Gastroesophageal sphincter (tissue), 4 donors: ENCODE measurements around the gene CUBN. TPM values are rescaled to one million over a fixed set of nuclear protein-coding genes. Genes with fewer than 3 reads are reported as not detected.
A peak's percentile ranks its signal among the peaks of the same experiment; 100 is the strongest.
"Not testable (repeated sequence)": the region's sequence is repeated elsewhere in the genome, so short reads cannot be mapped to it uniquely, and the experiment has no call there.

Experiments
- ATAC-seq: fragments of 150-250 bp; one replicate; pipeline ENCODE4 v1.9.1; 2016; ENCODE audit warnings: mild to moderate bottlenecking, moderate library complexity
- H3K27ac ChIP-seq, 4 donors: fragments of 200-600 bp; sonication (generic) in 3 of 4; 1 replicate in 3 of 4; 2 replicates in 1 of 4; pipeline ENCODE4 v1.5.1; 2016 to 2019
- H3K27me3 ChIP-seq: fragments of 200-600 bp; sonication (generic); one replicate; pipeline ENCODE4 v1.5.1; 2019
- H3K36me3 ChIP-seq, 2 donors: fragments of 200-600 bp; sonication (generic); one replicate each; pipeline ENCODE4 v1.5.1; 2019; ENCODE audit warnings: control low read depth in 1 of 2
- H3K4me1 ChIP-seq, 3 donors: fragments of 200-600 bp; sonication (generic); 1 replicate in 2 of 3; 2 replicates in 1 of 3; pipeline ENCODE4 v1.5.1; 2016 to 2019; ENCODE audit warnings: control low read depth in 2 of 3
- H3K4me3 ChIP-seq, 2 donors: fragments of 200-600 bp; sonication (generic); one replicate each; pipeline ENCODE4 v1.5.1; 2019; ENCODE audit warnings: mild to moderate bottlenecking in 1 of 2, moderate library complexity in 1 of 2
- H3K9me3 ChIP-seq, 3 donors: fragments of 200-600 bp; sonication (generic); one replicate each; pipeline ENCODE4 v1.5.1; 2017 to 2019; ENCODE audit warnings: control low read depth in 2 of 3
- CTCF ChIP-seq, 4 experiments: fragments of 200-600 bp in 2 of 4; fragments of 450-650 bp in 2 of 4; sonication (generic) in 1 of 4; IDR thresholded peaks; one replicate each; pipeline ENCODE4 v1.5.1; 2017 to 2019; ENCODE audit warnings: antibody characterized with exemption in 4 of 4, mild to moderate bottlenecking in 2 of 4, moderate library complexity in 2 of 4
- EP300 ChIP-seq: sonication (generic); formaldehyde crosslinking; IDR thresholded peaks from one replicate; pipeline ENCODE4 v1.6.1; 2017; ENCODE audit warnings: antibody characterized with exemption, mild to moderate bottlenecking
- POLR2A ChIP-seq, 2 donors: fragments of 450-650 bp; IDR thresholded peaks; one replicate each; pipeline ENCODE4 v1.6.1; 2017; ENCODE audit warnings: antibody characterized with exemption in 2 of 2, mild to moderate bottlenecking in 2 of 2, moderate library complexity in 1 of 2
- POLR2AphosphoS5 ChIP-seq: sonication (generic); formaldehyde crosslinking; IDR thresholded peaks from one replicate; pipeline ENCODE4 v1.6.1; 2017; ENCODE audit warnings: antibody characterized with exemption
- WGBS, 2 donors: methylation state at CpG; one replicate each; pipeline ENCODE4 v1.1.5; 2018; ENCODE audit warnings: low coverage in 1 of 2; 5-methylcytosine and 5-hydroxymethylcytosine counted together
- total RNA-seq, 4 donors: library from RNA; depleted of rRNA; stranded (reverse); fragments of >200 nt; gene quantifications; one replicate each; pipeline ENCODE4 v1.1.0, GENCODE V29; 2016

CUBN gene
- total RNA-seq, 4 donors from 2014 or later, result 0.37 to 2.8 (median 1.6) TPM

DNA sequence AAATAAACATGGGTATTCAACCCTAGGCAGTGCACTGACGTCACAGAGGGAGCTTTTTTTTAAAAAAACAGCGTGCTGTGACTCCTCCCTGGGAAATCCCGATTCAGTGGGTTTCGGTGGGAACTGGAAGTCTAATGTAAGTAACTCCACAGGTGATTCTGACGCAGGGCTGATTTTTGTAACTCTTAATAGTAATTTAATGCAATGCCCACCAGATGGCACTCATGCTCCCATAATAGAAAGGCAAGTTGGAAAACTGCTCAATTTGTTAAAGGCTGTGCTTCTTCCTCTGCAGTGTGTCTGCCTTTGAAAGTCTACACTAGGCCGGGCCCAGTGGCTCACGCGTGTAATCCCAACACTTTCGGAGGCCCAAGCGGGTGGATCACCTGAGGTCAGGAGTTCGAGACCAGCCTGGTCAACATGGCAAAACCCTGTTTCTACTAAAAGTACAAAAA is 301.5 kb downstream of the CUBN start:
- TF ChIP-seq POLR2A (IDR thresholded peaks at IDR 0.05) (no peak), POLR2AphosphoS5 (no peak), CTCF (IDR thresholded peaks at IDR 0.05) (peak in 3 of 4 experiments; percentile 68 to 73 (median 69)), EP300 (no peak)
- Histone ChIP-seq H3K27me3 (no peaks in the 10 kb centered on the region), H3K27ac (peak overlapping the region in 3 of 4 donors; percentile 47 to 72 (median 54)), H3K9me3 (no peaks in the 10 kb centered on the region), H3K4me3 (no peak overlapping the region), H3K4me1 (peaks cover 0 to 30% (median 3%) of the 10 kb centered on the region in 3 donors), H3K36me3 (no peaks in the 10 kb centered on the region)
- peak; percentile 81 for ATAC-seq
- WGBS, 2 donors, result 2 to 3% methylated on average over 8 to 9 of the region's 11 CpGs

DNA sequence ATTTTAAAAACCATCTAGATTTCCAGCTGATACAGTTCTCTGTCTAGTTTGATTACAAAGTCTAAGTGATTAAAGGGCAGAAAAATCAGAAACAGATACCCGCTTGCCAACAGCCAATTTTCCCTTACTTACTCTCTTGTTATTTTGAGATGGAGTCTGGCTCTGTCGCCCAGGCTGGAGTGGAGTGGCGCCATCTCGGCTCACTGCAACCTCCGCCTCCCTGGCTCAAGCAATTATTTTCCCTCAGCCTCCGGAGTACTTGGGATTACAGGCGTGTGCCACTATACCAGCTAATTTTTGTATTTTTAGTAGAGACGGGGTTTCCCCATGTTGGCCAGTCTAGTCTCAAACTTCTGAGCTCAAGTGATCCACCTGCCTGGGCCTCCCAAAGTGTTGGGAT is 302.1 kb downstream of the CUBN start:
- H3K36me3 ChIP-seq, H3K27ac ChIP-seq, H3K9me3 ChIP-seq, H3K27me3 ChIP-seq, ATAC-seq, H3K4me3 ChIP-seq: not testable (repeated sequence)
- H3K4me1 ChIP-seq, result peaks cover 0 to 23% (median 3%) of the 10 kb centered on the region in 3 donors
- 61 to 62% methylated on average over 7 of the region's 8 CpGs for WGBS, 2 donors

- no peak for ATAC-seq
- TF ChIP-seq POLR2AphosphoS5, result no peak
- no peak for TF ChIP-seq CTCF (IDR thresholded peaks at IDR 0.05)
- TF ChIP-seq EP300, result no peak
- no peak for TF ChIP-seq POLR2A (IDR thresholded peaks at IDR 0.05)
- Histone ChIP-seq H3K27ac (no peak overlapping the region), H3K9me3 (peaks cover 0 to 14% (median 0%) of the 10 kb centered on the region in 3 donors), H3K4me3 (no peak overlapping the region), H3K27me3 (no peaks in the 10 kb centered on the region), H3K4me1 (peaks cover 0 to 9% (median 0%) of the 10 kb centered on the region in 3 donors), H3K36me3 (no peaks in the 10 kb centered on the region)
- WGBS, 2 donors, result 67% methylated on average over 3 of the region's 4 CpGs; no CpG with 5 or more reads in 1 of the 2 donors
Observed at GRCh38 chr10:16822726-16823360, 306.8 kb downstream of the CUBN start.

DNA sequence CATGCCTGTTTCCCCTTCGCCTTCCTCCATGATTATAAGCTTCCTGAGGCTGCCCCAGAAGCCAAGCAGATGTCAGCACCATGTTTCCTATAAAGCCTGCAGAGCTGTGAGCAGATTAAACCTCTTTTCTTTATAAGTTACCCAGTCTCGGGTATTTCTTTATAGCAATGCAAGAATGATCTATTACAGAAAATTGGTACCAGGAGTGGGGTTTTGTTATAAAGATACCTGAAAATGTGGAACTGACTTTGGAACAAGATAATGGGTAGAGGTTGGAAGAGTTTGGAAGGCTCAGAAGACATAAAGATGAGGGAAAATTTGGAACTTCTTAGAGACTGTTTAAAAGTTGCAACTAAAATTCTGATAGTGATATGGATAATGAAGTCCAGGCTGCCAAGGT is 307.6 kb downstream of the CUBN start:
- no peak for TF ChIP-seq CTCF (IDR thresholded peaks at IDR 0.05)
- no peak for TF ChIP-seq EP300
- no peak for TF ChIP-seq POLR2A (IDR thresholded peaks at IDR 0.05)
- no peak for TF ChIP-seq POLR2AphosphoS5
- no peak for ATAC-seq
- no peaks in the 10 kb centered on the region for H3K36me3 ChIP-seq
- peaks cover 0 to 7% (median 0%) of the 10 kb centered on the region in 3 donors for H3K4me1 ChIP-seq
- no peaks in the 10 kb centered on the region for H3K27me3 ChIP-seq
- WGBS, 2 donors, result 80 to 100% methylated on average over 2 of the region's 2 CpGs
- peaks cover 0 to 14% (median 0%) of the 10 kb centered on the region in 3 donors for H3K9me3 ChIP-seq
- H3K4me3 ChIP-seq, result no peak overlapping the region
- no peak overlapping the region for H3K27ac ChIP-seq

DNA sequence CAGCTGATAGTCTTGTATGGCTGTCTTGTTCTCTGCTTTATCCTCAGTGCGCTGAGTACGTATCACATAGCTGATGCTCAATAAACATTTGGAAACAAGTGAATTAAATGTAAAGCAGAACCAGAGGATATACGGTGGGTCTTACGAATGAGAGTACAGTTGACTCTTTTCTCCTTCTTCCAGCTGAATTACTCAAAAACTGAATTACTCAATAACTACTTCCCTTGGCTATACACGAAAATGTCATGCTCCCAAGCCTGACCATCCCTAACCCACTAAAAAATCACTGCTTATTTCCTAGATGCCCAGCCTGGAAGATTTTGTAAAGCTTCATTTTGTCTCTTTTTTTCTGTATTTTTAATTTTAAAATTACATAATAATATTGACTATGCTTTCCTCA is 309.2 kb downstream of the CUBN start:
- Histone ChIP-seq H3K27me3 (no peaks in the 10 kb centered on the region), H3K36me3 (no peaks in the 10 kb centered on the region), H3K4me3 (no peak overlapping the region), H3K9me3 (peaks cover 0 to 14% (median 0%) of the 10 kb centered on the region in 3 donors), H3K4me1 (peaks cover 3 to 23% (median 12%) of the 10 kb centered on the region in 3 donors), H3K27ac (no peak overlapping the region)
- no peak for ATAC-seq
- WGBS, 2 donors, result 80 to 88% methylated on average over 4 to 5 of the region's 5 CpGs
- TF ChIP-seq CTCF (IDR thresholded peaks at IDR 0.05) (no peak), POLR2AphosphoS5 (no peak), POLR2A (IDR thresholded peaks at IDR 0.05) (no peak), EP300 (no peak)
